Nephron (organoid): Measurements from ENCODE around the gene IL3.

Experiments used
- H3K27ac Mint-ChIP-seq, 3 experiments: 2 replicates each; pipeline ENCODE4 v1.8.0; 2020; ENCODE audit warnings: mixed read lengths in 3 of 3, mild to moderate bottlenecking in 2 of 3, moderate library complexity in 1 of 3
- H3K27me3 Mint-ChIP-seq: 2 replicates; pipeline ENCODE4 v1.8.0; 2021; ENCODE audit warnings: low read depth, mild to moderate bottlenecking, moderate library complexity, mixed read lengths
- H3K36me3 Mint-ChIP-seq: 2 replicates; pipeline ENCODE4 v1.8.0; 2020; ENCODE audit warnings: low read depth, mixed read lengths
- H3K4me1 Mint-ChIP-seq: 2 replicates; pipeline ENCODE4 v1.8.0; 2020; ENCODE audit warnings: mixed read lengths
- H3K4me3 Mint-ChIP-seq, 3 experiments: 2 replicates each; pipeline ENCODE4 v1.8.0; 2020; ENCODE audit warnings: mild to moderate bottlenecking in 3 of 3, mixed read lengths in 3 of 3, moderate library complexity in 2 of 3
- H3K9me3 Mint-ChIP-seq: 2 replicates; pipeline ENCODE4 v1.8.0; 2020; ENCODE audit warnings: mixed read lengths
- CTCF ChIP-seq, 3 experiments: fragments of 200-600 bp; sonication (generic); IDR thresholded peaks; one replicate each; pipeline ENCODE4 v1.5.0; 2021; ENCODE audit warnings: antibody characterized with exemption in 3 of 3; ENCODE audit not compliant: unreplicated experiment in 3 of 3

IL3 gene

DNA sequence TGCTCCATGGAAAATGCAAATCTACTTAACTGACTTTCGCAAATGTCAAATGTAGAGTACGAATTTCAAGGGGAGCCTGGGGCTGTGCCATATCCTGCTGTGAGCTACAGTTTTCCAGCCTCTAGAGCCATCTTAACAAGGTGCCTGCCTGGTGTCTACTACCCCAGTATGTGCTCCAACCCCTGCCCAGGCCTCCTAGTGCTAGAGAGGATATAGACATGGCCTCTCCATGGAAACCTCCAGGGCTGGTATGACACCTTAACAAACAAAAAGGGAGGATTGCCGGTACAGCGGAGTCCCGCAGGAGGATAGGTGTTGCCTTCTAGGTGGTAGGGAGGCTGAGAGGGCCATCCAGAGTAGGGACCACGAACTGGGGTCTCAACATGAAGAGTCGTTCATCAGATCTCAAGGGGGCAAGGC, 13.6 kb upstream of the IL3 start:
- peaks cover 4% of the 10 kb centered on the region for H3K27me3 Mint-ChIP-seq
- no peak for TF ChIP-seq CTCF (IDR thresholded peaks at IDR 0.05; ENCODE audit: unreplicated experiment in 3 of 3)
- peaks cover 2% of the 10 kb centered on the region for H3K9me3 Mint-ChIP-seq
- no peak overlapping the region for H3K4me3 Mint-ChIP-seq
- no peaks in the 10 kb centered on the region for H3K36me3 Mint-ChIP-seq
- no peak overlapping the region for H3K27ac Mint-ChIP-seq
- H3K4me1 Mint-ChIP-seq: no peaks in the 10 kb centered on the region

DNA sequence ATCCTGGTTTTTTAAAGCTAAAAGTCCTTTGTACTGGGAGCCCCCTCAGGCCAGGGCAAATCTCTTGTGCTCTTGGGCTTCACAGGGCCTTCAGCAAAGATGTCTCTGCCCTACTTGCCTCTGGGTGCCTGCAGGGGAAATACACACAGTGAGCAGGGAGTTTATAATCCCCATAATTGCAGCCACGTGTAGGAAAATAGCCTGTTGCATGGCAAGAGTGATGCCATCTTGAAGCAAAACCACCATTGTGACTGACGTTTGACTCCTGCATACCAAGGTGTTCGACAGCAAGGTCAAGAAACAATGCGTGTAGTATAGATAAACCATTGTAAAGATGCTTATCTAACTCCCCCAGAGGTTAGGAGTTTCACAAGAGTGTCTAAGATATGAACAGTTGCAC, 11.4 kb upstream of the IL3 start:
- TF ChIP-seq CTCF (IDR thresholded peaks at IDR 0.05; ENCODE audit: unreplicated experiment in 3 of 3): no peak
- H3K9me3 Mint-ChIP-seq: peaks cover 2% of the 10 kb centered on the region
- no peaks in the 10 kb centered on the region for H3K36me3 Mint-ChIP-seq
- no peak overlapping the region for H3K4me3 Mint-ChIP-seq
- no peaks in the 10 kb centered on the region for H3K4me1 Mint-ChIP-seq
- H3K27me3 Mint-ChIP-seq: peaks cover 8% of the 10 kb centered on the region
- H3K27ac Mint-ChIP-seq: no peak overlapping the region

GRCh38 chr5:132049559-132049958, 10.9 kb upstream of the IL3 start:
- no peak for TF ChIP-seq CTCF (IDR thresholded peaks at IDR 0.05; ENCODE audit: unreplicated experiment in 3 of 3)
- Mint-ChIP-seq H3K9me3 (no peaks in the 10 kb centered on the region), H3K4me1 (no peaks in the 10 kb centered on the region), H3K4me3 (no peak overlapping the region), H3K27ac (no peak overlapping the region), H3K27me3 (peaks cover 8% of the 10 kb centered on the region), H3K36me3 (no peaks in the 10 kb centered on the region)

- Mint-ChIP-seq H3K27me3 (peaks cover 8% of the 10 kb centered on the region), H3K36me3 (no peaks in the 10 kb centered on the region), H3K9me3 (no peaks in the 10 kb centered on the region), H3K4me3 (no peak overlapping the region), H3K4me1 (no peaks in the 10 kb centered on the region), H3K27ac (no peak overlapping the region)
- TF ChIP-seq CTCF (IDR thresholded peaks at IDR 0.05; ENCODE audit: unreplicated experiment in 3 of 3): no peak
These were observed 10.3 kb upstream of the IL3 start for GRCh38 chr5:132050136-132050535.

DNA sequence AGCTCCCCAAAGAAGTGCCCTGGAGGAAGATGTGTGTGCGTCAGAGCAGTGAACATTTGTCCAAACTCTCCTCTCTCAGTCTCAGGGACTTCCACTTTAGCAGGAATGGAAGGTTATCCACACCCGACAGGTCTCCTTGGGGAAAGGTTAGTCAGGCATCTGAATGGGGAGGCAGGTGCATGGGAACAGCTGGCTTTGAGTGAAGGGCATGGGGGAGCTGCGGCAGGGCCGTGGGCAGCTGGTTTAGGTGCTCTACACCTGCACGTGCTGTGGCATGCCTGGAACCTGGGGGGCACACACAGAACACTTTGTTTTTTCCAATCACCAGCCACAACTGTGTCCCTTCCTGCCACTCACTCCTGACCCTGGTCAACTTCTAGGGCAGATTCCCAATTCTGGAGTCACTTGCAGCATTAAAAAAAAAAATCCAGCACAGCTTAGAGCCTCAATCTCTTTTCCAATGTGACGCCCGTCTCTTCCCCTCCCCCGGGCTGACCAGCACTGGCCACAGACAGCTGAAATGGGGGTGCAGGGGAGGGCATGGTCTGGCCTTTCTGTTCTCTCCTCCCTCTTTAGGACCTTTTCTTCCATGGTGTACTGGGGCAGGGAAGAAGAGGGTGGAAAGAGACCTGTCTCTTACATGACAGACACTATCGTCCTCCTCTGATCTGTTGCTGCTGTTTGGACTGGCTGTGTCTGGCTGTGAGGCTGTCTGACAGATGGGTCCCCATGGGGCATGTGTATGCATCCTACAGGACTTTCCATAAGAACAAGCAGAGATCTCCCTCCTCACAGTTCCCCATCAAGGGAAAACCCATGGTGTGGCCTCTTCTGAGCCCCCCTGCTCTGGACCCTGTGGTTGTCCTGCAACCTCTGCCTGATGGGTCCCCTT, 9.5 kb upstream of the IL3 start:
- Mint-ChIP-seq H3K27ac (no peak overlapping the region), H3K4me1 (no peaks in the 10 kb centered on the region), H3K9me3 (no peaks in the 10 kb centered on the region), H3K4me3 (no peak overlapping the region), H3K27me3 (peaks cover 8% of the 10 kb centered on the region), H3K36me3 (no peaks in the 10 kb centered on the region)
- TF ChIP-seq CTCF (IDR thresholded peaks at IDR 0.05; ENCODE audit: unreplicated experiment in 3 of 3): no peak

GRCh38 chr5:132052520-132052919, 7.9 kb upstream of the IL3 start:
- Mint-ChIP-seq H3K27ac (no peak overlapping the region), H3K4me3 (no peak overlapping the region), H3K9me3 (no peaks in the 10 kb centered on the region), H3K27me3 (peaks cover 8% of the 10 kb centered on the region), H3K4me1 (no peaks in the 10 kb centered on the region), H3K36me3 (no peaks in the 10 kb centered on the region)
- TF ChIP-seq CTCF (IDR thresholded peaks at IDR 0.05; ENCODE audit: unreplicated experiment in 3 of 3): no peak
